AG08395 (cell line): ENCODE data around the gene GRN.
"Not testable (repeated sequence)": the region's sequence is repeated elsewhere in the genome, so short reads cannot be mapped to it uniquely, and the experiment has no call there.

Experiments
- DNase-seq: peaks from one replicate; pipeline ENCODE4 v3.0.0; 2012; ENCODE audit warnings: mixed read lengths, low spot score

GRN gene

GRCh38 chr17:44321246-44322120 lies 23.6 kb upstream of the GRN start:
- DNase-seq: no peak

DNA sequence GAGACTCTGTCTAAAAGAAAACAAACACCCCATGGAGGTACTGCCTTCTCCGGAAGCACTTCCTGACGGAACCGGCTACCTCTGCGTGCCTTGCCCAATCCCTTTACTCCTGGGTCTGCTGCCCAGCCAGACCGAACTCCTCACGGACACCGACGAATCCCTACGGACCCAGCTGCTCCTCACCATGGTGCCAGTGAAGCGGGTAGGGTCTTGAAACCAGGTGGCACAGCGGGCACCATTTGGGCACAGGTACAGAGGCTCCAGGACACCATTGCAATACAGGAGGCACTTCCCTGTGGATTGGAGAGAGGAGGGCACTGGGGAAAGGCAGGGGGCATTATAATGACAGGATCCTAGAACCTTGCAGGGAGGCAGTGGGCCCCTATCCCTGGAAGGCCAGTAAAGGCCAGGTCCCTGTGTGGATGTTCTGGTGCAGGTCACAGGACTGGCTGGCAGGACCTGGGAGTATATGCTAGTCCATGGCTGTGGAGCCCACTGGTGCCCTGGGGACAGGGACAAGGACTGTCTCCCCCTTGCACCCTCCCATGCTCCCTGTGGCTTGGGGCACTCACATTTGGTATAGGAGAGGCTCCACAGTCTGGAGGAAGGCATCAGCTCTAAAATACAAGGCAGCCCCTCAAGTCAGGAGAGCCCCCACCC lies 22.7 kb upstream of the GRN start:
- no peak for DNase-seq

GRCh38 chr17:44323359-44324091 lies 21.6 kb upstream of the GRN start:
- DNase-seq: no peak

- no peak for DNase-seq
Observed at GRCh38 chr17:44324092-44324570, 21.0 kb upstream of the GRN start.

DNA sequence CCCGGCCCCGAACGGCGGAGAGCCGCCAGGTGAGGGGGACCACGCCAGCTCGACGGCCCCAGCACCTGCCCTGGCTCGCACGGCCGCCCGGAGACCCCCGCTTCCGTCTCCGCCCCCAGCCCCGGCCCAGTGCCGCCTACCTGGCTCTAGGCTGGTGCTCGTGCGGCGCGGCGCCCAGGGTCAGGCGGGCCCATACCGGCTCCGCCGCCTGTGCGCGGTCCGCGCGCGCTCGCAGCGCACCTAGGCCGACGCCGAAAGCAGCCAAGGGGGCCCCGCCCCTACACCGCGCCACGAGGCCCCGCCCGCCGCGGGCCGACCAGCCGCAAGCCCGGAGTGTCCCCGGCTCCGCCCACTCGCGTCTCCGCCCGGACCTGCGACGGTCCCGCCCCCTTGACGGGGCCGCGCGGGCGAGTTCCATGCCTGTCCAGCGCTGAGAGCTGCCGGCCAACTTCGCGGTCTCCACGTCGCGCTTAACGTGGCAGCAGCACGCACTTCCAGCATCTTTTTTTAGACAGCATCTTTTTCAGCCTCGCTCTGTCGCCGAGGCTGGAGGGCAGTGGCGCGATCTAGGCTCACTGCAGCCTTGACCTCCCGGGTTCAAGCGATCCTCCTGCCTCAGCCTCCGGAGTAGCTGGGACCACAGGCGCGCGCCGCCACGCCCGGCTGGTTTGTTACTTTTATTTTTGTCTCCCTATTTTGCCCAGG lies 20.4 kb upstream of the GRN start, which contains the start of gene SLC25A39:
TSS of gene SLC25A39 (minus strand) at position 253 of the 705 bp plus-strand sequence. CDS start 1,261 bp downstream, outside the sequence.
- peak; percentile 95 for DNase-seq

- DNase-seq: peak; percentile 97
Observed at GRCh38 chr17:44326861-44327444, 18.1 kb upstream of the GRN start.

DNA sequence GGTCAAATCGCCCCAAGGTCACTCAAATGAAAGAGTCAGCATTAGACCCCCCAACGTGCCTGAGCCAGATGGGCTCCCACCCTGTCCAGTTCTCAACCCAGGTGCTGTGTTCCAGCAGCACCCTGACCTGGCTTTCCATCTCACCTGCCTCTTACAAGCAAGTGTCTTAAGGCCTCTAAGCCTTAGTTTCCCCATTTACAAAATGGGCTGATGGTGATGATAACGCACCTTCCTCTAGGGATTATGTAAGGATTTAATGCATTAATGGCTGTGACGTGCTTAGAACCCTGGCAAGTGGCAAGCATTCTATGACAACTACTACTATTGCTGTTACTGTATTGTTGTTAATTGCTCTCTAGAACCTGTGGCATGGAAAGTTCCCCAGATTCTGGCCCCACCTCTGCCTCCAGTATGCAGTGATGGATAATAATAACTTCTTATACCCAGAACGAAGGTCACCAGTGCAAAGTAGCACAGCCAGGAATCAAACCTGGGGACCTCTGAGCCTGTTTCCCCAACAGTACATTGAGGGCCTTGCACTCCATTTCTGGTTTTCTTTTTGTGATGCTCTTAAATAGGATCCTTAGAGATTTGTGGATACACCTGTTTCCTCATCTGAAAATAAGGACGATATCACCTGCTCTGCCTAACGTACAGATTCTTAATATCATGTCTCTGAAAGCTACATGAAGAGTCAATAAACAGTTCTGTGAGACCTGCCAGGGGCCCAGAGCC lies 17.2 kb upstream of the GRN start:
- DNase-seq: no peak

- not testable (repeated sequence) for DNase-seq
Observed at GRCh38 chr17:44329516-44329915, 15.6 kb upstream of the GRN start.

DNA sequence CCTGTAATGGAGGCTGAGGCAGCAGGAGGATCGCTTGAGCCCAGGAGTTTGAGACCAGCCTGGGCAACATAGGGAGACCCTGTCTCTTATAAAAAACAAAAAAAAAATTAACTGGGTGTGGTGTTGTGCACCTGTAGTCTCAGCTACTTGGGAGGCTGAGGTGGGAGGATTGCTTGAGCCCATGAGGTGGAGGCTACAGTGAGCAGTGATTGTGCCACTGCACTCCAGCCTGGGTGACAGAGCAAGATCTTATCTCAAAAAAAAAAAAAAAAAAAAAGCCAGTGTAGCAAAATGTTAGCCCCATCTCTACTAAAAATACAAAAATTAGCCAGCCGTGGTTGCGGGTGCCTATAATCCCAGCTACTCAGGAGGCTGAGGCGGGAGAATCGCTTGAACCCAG lies 14.8 kb upstream of the GRN start:
- not testable (repeated sequence) for DNase-seq

GRCh38 chr17:44331249-44331760 lies 13.8 kb upstream of the GRN start:
- DNase-seq: peak; percentile 65

- no peak for DNase-seq
Observed at GRCh38 chr17:44333371-44333770, 11.7 kb upstream of the GRN start.

DNA sequence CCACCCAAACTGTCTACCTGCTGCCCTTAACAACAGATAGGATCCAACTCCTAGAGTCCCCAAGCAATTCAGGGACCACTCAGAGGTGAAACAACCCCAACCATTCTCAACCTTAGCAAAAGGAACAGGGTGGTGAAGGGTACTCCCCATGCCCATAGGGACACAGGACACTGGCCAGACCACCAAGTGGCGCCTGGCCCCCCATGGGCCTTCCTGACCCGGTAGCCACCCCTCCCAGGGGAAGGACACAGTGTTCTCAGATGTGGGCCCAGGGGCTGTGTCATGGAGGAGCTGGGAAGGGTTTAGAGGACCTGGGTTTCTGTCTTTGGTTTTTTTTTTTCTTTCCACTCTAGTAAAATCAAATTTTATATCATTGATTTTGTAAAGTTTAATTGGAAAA lies 10.8 kb upstream of the GRN start:
- no peak for DNase-seq

DNA sequence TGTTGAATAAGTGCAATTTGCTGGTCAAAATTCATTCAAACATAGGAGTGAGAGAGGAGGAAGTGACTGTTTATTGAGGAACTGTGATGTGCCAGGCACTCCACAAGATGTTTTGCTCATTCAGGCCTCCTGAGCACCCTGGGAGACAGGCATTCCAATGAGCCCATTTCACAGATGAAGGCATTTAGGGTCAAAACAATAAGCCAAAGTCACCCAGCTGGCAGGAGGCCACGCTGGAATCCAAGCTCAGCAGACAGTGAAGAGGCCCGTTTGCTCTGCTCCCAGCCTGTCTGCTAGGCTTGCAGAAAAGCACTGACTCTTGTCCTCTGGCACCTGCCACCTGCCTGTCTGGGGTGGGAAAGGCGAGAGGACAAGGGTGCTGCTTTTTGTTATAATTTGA lies 10.4 kb upstream of the GRN start:
- no peak for DNase-seq

DNA sequence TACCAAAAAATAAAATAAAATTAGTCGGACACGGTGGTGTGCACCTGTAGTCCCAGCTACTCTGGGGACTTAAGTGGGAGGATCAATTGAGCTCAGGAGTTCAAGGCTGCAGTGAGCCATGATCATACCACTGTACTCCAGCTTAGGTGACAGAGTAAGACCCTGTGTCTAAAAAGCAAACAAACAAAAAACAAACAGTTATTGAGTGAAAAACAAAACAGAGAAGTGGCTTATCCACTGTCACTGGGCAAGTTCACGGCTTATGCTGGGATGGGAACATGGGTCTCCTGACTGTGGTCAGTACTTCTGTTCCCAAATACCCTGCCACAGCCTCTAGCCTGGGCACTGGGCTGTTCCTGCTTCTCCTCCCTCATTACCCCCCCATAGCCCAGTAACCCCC lies 9.5 kb upstream of the GRN start:
- DNase-seq: no peak

- DNase-seq: no peak
Observed at GRCh38 chr17:44335968-44336367, 9.1 kb upstream of the GRN start.

DNA sequence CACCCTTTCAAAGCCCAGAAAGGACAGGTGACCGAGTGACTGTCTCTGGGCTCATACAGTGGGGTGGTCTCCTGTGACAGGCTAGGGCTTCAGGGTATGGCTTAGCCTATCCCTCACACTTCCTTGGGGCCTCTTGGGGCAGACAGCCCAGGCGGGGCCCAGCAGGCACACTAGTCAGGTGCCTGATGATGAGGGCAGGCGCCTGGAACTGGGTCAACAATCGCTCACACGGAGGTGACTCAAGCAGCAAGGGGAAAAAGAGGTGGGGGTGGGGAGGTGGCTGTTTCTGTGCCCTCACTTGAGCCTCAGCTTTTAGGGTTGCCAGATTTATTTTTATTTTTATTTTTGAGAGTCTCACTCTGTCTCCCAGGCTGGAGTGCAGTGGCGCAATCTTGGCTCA lies 6.4 kb upstream of the GRN start:
- no peak for DNase-seq

DNA sequence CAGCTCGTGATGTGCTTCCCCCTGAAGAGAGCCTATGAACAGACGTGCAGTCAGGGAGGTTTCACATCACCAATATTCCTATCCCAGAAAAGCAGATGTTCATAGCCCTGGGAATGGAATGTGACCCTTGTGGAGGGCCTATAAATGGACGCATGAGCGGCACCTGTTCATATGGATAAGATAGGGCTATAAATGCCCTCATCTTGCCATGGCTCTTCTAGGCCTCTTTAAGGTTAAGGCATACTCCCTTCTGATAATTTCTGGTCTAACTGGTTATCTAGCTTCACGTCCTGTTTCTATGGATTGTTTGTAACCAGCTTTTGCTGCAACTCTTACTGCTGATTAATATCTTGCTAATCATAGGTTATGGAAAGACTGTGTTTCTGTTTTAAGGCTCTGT lies 4.5 kb upstream of the GRN start:
- DNase-seq: not testable (repeated sequence)

DNA sequence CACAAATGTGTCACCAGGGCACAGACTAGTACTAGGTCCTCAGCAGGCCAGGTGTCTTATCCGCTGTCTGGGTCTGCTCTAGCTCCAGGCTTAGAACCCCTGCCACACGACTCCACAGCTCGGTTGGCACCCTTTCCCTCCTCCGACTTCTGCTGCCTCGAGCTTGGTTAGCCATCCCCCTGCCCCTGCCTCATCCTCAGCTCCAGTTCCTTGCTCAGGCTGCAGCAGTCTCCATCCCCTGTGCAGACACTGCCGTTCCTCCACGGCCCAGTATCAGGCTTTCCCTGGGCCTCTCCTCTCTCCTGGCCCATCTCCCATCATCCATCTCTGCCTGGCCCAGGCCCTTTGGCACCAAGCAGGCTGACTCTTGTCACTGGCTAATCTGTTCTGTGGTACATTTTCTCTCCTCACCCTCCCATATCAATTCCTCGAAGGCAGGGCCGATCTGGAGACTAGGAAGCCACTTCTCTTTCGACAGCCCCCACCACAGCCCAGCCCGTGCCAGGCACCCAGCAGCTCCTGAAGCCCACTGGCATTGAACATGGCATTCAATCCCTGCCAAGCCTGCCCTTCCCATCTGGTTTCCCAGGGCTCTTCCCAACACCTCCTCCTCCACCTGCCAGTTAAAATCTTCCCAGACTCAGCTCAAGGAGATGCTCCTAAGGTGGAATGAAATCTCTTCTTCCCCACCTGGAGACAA lies 1.4 kb upstream of the GRN start:
- no peak for DNase-seq

- DNase-seq: peak; percentile 62
Observed at GRCh38 chr17:44345454-44346026, 438 bp downstream of the GRN start.
